ENCODE measurements around the gene LAD1. TPM values are rescaled to one million over a fixed set of nuclear protein-coding genes. Genes with fewer than 3 reads are reported as not detected.

Gene LAD1
- total RNA-seq, 1 donor from 2014 or later, result 272 TPM

DNA sequence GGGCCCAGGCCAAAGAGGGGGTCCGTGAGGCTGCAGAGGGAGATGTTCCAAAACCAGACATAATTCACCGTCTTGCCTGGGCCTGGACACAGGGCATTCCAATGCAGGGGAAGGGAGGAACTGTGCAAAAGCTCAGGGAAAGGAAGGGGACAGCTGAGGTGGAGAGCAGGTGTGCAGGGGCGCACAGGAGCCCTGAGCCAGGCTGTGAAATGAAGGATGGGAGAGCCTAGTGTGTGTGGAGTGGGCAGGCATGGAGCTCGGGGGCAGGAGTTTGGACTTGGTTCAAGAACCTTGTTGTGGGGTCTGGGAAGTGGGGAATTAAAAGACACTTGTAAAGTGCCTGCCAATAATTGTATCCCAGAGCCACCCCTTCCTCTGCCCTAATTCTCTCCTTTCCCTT, 20.1 kb upstream of the LAD1 start:
- DNase-seq (ENCODE audit: low spot score), result no peak

DNA sequence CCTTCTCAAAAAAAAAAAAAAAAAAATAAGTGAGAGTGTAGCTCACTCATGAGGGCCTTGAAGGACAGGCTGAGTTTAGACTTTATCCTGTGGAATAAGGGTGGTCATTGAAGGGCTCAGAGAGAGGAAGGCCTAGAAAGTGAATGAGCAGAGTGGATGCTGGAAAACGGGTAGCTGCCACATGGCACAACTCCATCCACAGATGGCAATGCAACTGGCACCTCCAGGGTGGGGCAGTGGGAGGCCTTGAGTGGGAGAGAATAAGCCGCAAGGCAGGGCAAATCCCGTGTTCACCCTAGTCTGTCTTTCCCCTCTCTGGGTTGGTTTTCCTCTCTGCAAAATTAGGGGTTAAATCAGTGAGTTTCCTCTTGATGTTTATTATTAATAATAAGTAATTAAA, 19.3 kb upstream of the LAD1 start:
- no peak for DNase-seq (ENCODE audit: low spot score)

DNA sequence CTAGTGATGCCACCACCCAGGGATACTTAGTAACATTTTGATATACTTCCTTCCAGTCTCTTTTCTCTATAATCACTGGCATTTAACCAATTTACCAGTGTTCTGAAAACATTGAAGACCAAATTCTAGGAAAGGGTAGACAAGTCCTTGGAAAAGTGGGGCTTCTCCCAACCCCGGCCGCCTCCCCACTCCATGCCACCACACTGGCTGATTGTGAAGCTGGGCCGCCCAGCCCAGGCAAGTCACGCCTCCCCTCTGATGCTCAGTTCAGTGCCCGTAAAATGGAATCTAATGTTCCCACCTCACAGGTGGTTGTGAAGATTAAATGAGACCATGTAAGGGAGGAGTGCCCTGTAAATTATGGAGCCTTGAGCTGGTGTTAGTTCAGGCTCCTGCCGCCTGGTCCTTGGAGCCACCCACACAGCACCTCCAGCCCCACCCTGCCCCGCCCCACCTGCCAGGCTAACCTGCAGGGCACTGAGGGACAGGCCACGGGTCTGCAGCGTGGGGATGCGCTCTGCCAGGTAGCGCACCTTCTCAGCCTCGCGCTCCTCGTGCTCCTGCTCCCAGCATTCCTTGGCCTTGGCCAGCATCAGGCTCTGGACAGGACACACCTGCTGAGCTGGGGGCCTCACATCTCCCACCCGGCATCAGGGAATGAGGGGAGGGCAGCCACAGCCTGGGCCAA, 15.1 kb upstream of the LAD1 start:
- no peak for DNase-seq (ENCODE audit: low spot score)

DNA sequence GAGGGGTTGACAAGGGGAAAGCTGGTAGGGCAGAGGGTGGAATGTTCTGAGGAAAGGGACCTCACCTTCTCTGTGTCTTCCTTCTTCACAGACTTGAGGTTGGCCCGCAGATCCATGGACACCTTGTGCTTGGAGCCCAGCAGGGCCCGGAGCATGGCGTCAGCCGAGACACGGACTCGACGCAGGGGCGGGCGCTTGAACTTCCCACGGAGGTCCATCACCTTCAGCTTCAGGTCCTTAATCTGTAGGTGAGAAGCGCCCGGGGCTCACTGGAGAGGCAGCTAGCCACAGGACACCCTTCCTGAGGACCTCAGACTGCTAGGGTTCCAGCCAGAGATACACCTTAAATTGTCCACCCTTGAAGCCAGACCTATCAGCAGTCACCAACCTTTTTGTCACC, 12.2 kb upstream of the LAD1 start:
- DNase-seq (ENCODE audit: low spot score), result no peak

DNA sequence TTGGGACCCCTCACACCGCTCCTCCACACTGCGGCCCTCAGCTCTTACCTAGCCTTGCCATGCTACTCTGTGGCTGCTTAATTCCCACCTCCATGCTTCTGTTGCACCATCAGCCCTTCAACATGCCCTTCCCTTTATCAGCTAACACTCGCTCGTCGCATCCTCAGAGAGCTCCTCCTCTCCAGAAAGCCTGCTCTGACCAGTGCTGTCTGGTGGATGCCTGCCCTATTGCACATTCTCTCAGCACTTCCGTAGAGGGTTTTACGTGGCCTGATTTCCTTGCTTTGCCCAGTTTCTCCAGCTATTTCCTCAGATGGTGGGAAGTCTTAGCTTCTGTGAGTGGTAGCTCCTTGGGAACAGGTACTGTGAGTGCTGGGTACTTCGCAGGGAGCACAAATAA, 10.3 kb upstream of the LAD1 start:
- DNase-seq (ENCODE audit: low spot score), result no peak

- no peak for DNase-seq (ENCODE audit: low spot score)
Measured at GRCh38 chr1:201408834-201409200, 9.7 kb upstream of the LAD1 start.

GRCh38 chr1:201408176-201408833, 9.2 kb upstream of the LAD1 start:
- peak; percentile 85 for DNase-seq (ENCODE audit: low spot score)

DNA sequence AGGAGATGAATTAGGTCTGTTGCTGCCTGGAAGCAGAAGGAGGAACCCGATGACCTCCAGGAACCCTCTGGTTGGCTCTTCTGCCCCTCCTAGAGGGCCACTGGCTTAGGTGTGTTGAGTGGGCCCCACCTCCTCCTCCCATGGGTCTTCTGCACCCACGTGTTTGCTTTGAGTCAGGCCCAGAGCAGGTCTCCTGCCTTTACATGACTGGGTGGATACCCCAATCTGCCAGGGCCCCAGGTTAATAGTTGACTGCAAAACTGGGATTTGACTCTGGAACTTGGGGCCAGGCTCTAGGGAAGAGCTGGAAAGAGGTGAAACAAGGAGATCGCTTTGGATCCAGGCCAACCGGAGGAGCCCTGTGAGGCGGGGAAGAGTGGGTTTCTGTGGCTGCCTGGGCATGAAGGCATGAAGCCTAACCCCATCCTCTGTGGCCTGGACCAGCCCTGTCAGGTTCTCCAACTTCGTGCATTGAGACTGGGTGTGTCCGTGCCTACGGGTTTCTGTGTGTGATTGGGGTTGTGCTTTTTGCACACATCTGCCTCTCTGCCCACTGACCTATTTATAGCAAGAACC, 7.8 kb upstream of the LAD1 start:
- no peak for DNase-seq (ENCODE audit: low spot score)

- DNase-seq (ENCODE audit: low spot score), result peak; percentile 76
Measured at GRCh38 chr1:201405484-201405831, 6.3 kb upstream of the LAD1 start.

GRCh38 chr1:201404722-201405483, 5.8 kb upstream of the LAD1 start:
- no peak for DNase-seq (ENCODE audit: low spot score)

DNA sequence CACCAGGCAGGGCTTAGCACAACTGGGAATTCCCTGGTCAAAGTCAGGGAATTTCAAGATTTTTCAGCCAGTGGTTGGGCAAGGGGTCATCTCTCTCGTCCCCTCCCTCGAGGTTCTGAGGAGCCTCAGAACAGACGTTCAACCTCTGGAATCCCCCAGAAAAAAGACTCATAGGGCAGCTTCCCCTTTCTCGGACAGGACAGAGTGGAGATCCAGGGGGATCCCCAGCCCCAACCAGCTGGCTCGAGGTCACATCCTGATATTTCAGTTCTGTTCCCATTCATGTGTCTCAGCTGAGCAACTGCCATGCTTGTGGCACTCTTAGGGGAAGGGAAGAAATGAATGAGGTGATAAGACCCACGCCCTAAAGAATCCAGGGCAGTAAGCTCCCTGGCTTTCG, 4.9 kb upstream of the LAD1 start:
- DNase-seq (ENCODE audit: low spot score), result no peak

GRCh38 chr1:201403359-201403758, 4.2 kb upstream of the LAD1 start:
- DNase-seq (ENCODE audit: low spot score), result no peak

GRCh38 chr1:201401700-201402099, 2.6 kb upstream of the LAD1 start:
- DNase-seq (ENCODE audit: low spot score), result no peak

- DNase-seq (ENCODE audit: low spot score), result no peak
Measured at GRCh38 chr1:201400852-201401230, 1.7 kb upstream of the LAD1 start.

DNA sequence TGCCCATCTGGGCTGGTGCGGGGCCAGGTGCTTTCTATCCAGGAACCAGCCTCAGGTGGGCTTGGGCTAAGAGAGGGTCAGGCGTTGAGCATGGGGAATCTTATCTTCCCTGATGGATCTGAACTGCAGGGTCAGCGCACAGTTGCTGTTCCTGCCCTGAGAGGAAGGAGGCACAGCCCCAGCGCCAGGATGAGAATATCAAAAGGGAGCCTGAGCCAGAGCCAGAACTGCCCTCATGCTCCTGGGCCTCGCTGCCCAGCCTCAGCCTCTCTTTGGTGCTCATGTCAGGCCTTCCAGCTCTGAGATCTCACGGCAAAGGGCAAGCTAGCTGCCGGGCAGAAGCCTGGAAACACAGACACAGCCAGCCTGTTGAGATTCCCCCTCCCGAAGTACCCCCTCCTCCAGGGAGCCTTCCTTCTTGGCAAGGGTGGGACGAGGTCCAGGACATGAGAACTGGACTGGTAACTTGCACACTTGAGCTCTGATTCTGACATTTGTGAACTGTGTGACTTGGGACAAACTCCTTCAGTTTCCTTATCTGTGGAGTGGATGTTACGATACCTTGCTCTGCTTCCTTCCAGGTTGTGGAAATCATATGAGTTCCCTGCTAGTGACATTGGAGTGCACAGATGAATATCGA, 1.2 kb upstream of the LAD1 start:
- DNase-seq (ENCODE audit: low spot score), result no peak

GRCh38 chr1:201399352-201400126, 415 bp upstream of the LAD1 start:
- DNase-seq (ENCODE audit: low spot score), result peak; percentile 82

GRCh38 chr1:201397675-201398074, 1.4 kb downstream of the LAD1 start:
- DNase-seq (ENCODE audit: low spot score), result peak; percentile 65

DNA sequence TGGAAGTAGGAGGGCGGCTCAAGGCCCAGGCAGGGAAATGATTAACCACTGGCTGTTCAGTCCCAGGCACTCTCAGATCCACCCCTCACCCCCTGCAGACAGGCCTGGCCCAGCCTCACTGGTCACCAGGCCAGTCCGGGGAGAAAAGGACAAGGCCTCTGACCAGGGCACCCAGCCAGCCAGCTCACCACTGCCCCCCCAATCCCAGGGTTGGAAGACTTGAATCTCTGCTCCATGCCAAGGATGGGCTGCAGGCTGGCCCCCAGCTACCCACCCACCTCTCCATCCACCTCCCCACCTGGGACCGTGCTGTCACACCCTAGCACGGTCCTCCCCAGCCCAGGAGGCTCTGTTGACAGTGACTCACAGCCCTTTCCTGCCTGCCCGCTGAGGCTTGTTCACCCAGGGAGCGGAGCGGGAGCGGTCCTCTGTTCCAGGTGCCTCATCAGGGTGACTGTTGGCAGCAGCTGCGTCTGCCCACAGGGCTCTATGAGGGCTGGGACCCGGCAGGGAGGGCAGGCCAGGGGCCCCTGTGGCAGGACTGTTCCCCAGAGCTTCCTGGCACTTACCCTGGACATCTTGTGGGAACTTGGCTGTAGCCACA, 2.2 kb downstream of the LAD1 start:
- DNase-seq (ENCODE audit: low spot score), result peak; percentile 89

DNA sequence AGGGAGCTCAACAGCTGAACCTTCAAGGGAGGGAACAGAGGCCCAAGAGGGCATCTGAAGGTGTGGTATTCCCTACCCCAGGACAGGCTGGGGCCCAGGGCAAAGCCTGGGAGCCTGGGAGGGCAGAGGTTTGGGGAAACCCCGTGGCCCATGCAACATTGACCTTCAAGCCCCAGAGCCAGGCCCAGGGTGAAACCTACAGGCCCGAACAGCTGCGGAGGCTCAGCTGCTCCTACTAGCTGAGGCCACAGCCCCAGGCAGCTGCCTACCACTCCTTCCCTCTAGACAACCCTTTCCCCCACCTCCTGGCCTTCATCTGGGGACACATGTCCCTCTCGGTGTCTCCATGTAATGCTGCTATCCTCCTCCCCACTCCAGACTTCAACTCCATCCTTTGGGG, 3.2 kb downstream of the LAD1 start:
- no peak for DNase-seq (ENCODE audit: low spot score)

DNA sequence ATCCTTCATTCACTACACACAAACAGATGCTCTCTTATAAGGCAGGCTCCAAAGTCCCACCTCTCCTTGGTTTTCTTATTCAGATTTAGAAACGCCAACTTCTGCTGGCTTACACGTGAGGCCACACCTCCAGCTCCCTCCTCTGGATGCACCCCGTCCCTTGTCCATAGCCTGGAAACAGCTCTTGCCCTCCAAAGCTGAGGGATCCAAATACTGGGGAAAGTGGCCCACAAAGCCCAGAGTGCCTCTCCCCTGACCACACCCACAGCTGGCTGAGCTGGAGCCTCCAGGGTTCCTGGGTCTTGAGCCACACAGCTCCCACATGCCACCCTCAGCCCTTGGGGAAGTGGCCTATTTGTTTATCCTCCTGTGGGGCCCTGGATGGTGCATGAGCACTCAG, 4.5 kb downstream of the LAD1 start:
- no peak for DNase-seq (ENCODE audit: low spot score)

- DNase-seq (ENCODE audit: low spot score), result no peak
Measured at GRCh38 chr1:201393076-201393475, 6.0 kb downstream of the LAD1 start.
